C4-2B (cell line): ENCODE results near the gene LPP.

Experiments used
- ZFX ChIP-seq: fragments of 450-650 bp; IDR thresholded peaks from 2 replicates; pipeline ENCODE4 v1.6.1; 2017
- TF ChIP-seq, protein P1 (sequence below): fragments of 450-650 bp; conservative IDR thresholded peaks from 2 replicates; pipeline ENCODE4 v1.5.1; 2017; ENCODE audit warnings: mild to moderate bottlenecking

DNA sequence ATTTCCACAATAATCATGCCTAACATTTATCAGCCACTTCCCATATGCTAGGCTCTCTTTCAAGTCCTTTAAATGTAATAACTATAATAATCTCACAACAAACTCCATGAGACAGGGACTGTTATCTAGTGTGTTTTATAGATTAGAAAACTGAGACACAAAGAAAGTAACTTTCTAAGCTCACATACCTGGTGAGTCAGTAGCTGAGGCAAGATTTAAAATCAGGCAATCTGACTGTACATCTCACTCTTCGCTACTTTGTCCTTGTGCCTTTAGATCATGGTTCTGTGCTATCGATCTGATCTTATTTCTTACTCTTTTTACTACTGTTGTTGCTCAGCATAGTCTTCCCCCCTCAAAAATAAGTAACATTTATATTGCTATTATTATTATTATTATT lies 295.5 kb downstream of the LPP start:
- TF ChIP-seq, protein P1, sequence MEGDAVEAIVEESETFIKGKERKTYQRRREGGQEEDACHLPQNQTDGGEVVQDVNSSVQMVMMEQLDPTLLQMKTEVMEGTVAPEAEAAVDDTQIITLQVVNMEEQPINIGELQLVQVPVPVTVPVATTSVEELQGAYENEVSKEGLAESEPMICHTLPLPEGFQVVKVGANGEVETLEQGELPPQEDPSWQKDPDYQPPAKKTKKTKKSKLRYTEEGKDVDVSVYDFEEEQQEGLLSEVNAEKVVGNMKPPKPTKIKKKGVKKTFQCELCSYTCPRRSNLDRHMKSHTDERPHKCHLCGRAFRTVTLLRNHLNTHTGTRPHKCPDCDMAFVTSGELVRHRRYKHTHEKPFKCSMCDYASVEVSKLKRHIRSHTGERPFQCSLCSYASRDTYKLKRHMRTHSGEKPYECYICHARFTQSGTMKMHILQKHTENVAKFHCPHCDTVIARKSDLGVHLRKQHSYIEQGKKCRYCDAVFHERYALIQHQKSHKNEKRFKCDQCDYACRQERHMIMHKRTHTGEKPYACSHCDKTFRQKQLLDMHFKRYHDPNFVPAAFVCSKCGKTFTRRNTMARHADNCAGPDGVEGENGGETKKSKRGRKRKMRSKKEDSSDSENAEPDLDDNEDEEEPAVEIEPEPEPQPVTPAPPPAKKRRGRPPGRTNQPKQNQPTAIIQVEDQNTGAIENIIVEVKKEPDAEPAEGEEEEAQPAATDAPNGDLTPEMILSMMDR, result no peak
- TF ChIP-seq ZFX, result no peak
